Psoas muscle (tissue), 8 donors: ENCODE measurements around the gene ARF5. TPM values are rescaled to one million over a fixed set of nuclear protein-coding genes. Genes with fewer than 3 reads are reported as not detected.

ENCODE experiments used
- ATAC-seq, 4 donors: fragments of 200-7000 bp; cut with Tn5 transposase; one replicate each; pipeline ENCODE4 v1.9.1; 2020; ENCODE audit warnings: moderate library complexity in 3 of 4, mild to moderate bottlenecking in 2 of 4
- DNase-seq, 2 donors: peaks; one replicate each; pipeline ENCODE4 v3.0.0-alpha.2; 2020
- H3K27ac ChIP-seq: fragments of 200-600 bp; one replicate; pipeline ENCODE4 v1.8.0; 2022
- H3K27me3 ChIP-seq, 3 donors: fragments of 200-600 bp in 1 of 3; one replicate each; pipeline versions ENCODE4 v1.6.1 to v1.8.0; 2013 to 2022; ENCODE audit warnings: low read length in 2 of 3, mild to moderate bottlenecking in 2 of 3, moderate library complexity in 1 of 3; ENCODE audit not compliant: insufficient read depth in 3 of 3
- H3K36me3 ChIP-seq, 2 donors: fragments of 200-600 bp in 1 of 2; one replicate each; pipeline versions ENCODE4 v1.6.1 to v1.8.0; 2013 to 2022; ENCODE audit warnings: low read depth in 1 of 2, mild to moderate bottlenecking in 1 of 2, moderate library complexity in 1 of 2; ENCODE audit not compliant: insufficient read depth in 1 of 2
- H3K4me1 ChIP-seq: fragments of 200-600 bp; one replicate; pipeline ENCODE4 v1.8.0; 2022
- H3K4me3 ChIP-seq: fragments of 200-600 bp; one replicate; pipeline ENCODE4 v1.8.0; 2022; ENCODE audit warnings: mild to moderate bottlenecking
- H3K9me3 ChIP-seq: fragments of 200-600 bp; one replicate; pipeline ENCODE4 v1.8.0; 2022
- WGBS, 3 donors: extraction: QIAGEN DNeasy Blood & Tissue Kit; methylation state at CpG; one replicate each; pipeline versions ENCODE4 v1.1.6 to v1.1.7; 2013; 5-methylcytosine and 5-hydroxymethylcytosine counted together
- intact Hi-C, 2 donors: fragments of 100-400 bp; cut with DNase I; formaldehyde crosslinking; loops; one replicate each; pipeline versions ENCODE4 v1.11.0 to v1.14.2; 2022
- polyA plus RNA-seq, 3 donors: library from polyadenylated mRNA; stranded (reverse); fragments of 200-250 nt; gene quantifications; one replicate each; pipeline ENCODE4 v1.2.3, GENCODE V29; 2013
- total RNA-seq, 4 donors: library from RNA; stranded (reverse); fragmentation: NEBNext Ultra II Directional in 2 of 4; extraction: Animal tissue kit (Norgen Biotek cat#: 25700) in 2 of 4; gene quantifications; one replicate each; pipeline versions ENCODE4 v1.2.1 to v1.2.4, GENCODE V29; 2021 to 2023
- TF ChIP-seq, protein P1 (sequence below): fragments of 200-600 bp; IDR thresholded peaks from one replicate; pipeline ENCODE4 v1.8.0; 2022; ENCODE audit warnings: antibody characterized with exemption
- donor health status: healthy with polysubstance abuse.
- donor health status: DM: no; HTN: no; CAD: no; lungs with moderate emphysema.
- donor health status: Bipolar disorder and iron deficiency.
- donor health status: healthy.
- donor health status: DM: yes; HTN: yes; CAD: no.
- donor health status: DM: no; HTN: no; CAD: no.
- donor health status: DM: no; HTN: no; CAD: no.
- donor health status: DM: yes; HTN: yes; CAD: no.

Gene ARF5
- total and polyA plus RNA-seq, 7 donors: 78.7 to 118 (median 91.0) TPM

DNA sequence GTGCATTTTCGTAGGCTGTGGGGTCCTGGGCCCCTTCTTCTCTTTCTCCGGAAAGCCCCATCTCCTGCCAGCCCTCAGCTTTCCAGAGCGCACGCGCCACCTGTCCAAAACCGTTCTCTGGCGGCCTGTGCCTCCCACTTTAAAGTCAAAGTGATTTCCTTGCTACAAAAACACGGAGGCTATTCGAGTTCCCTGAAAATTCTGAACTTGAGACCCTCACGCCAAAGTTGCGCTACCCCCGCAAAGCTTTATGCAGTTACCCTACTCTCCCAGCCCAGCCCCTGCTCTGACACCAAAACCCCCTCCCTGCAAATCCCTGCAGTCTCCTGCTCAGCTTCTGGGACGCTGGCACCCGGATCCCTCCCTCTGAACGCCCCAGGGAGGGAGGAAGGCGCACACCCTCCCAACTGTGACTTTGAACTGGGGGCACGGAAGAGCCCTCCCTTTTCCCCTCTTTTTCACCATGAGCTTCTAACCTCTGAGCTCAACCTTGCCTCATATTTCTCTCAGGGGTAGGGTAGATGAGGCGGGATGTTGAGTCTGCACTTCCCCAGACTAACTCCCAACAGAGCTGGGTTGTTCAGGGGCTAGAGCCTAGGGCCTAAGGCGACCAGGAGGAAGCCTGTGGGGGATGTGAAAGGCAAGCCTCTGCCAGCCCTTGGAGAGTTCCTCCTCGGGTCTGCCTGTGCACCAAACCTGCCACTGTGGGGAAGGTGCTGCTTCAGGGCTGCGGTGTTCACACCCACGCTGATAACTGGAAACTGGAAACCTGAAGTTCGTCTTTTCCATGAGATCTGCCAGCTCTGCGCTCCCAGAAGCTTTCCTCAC lies 32.4 kb downstream of the ARF5 start:
- no peak for DNase-seq
- Histone ChIP-seq H3K27me3 (peaks cover 0 to 48% (median 13%) of the 10 kb centered on the region in 3 donors), H3K27ac (no peak overlapping the region), H3K4me3 (no peak overlapping the region), H3K36me3 (no peaks in the 10 kb centered on the region), H3K9me3 (no peaks in the 10 kb centered on the region), H3K4me1 (no peaks in the 10 kb centered on the region)
- intact Hi-C loops: no loop called here
- TF ChIP-seq, protein P1, sequence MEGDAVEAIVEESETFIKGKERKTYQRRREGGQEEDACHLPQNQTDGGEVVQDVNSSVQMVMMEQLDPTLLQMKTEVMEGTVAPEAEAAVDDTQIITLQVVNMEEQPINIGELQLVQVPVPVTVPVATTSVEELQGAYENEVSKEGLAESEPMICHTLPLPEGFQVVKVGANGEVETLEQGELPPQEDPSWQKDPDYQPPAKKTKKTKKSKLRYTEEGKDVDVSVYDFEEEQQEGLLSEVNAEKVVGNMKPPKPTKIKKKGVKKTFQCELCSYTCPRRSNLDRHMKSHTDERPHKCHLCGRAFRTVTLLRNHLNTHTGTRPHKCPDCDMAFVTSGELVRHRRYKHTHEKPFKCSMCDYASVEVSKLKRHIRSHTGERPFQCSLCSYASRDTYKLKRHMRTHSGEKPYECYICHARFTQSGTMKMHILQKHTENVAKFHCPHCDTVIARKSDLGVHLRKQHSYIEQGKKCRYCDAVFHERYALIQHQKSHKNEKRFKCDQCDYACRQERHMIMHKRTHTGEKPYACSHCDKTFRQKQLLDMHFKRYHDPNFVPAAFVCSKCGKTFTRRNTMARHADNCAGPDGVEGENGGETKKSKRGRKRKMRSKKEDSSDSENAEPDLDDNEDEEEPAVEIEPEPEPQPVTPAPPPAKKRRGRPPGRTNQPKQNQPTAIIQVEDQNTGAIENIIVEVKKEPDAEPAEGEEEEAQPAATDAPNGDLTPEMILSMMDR: no peak
- 2 to 3% (median 2%) methylated on average over 22 to 24 of the region's 24 CpGs for WGBS, 3 donors
- no peak for ATAC-seq

DNA sequence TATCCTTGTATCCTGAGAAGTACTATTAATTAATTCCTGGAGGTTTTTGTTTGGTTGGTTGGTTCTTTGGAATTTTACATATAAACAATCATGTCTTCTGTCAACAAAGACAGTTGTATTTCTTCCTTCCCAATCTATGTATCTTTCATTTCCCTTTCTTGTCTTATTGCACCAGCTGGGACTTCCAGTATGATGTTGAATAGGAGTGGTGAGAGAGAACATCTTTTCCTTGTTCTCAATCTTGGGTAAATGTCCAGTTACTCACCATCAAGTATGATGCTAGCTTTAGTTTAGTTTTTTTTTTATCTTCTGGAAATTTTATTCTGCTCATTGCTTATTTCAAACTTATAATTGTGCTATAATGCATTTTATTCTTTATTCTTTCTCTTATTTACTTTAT lies 37.1 kb downstream of the ARF5 start:
- TF ChIP-seq, protein P1: no peak
- no peak overlapping the region for H3K27ac ChIP-seq
- H3K4me1 ChIP-seq: no peaks in the 10 kb centered on the region
- intact Hi-C loops: no loop called here
- no peak overlapping the region for H3K4me3 ChIP-seq
- no peaks in the 10 kb centered on the region for H3K36me3 ChIP-seq
- H3K27me3 ChIP-seq: peaks cover 0 to 18% (median 4%) of the 10 kb centered on the region in 3 donors
- no peak for DNase-seq
- no peaks in the 10 kb centered on the region for H3K9me3 ChIP-seq
- no peak for ATAC-seq

DNA sequence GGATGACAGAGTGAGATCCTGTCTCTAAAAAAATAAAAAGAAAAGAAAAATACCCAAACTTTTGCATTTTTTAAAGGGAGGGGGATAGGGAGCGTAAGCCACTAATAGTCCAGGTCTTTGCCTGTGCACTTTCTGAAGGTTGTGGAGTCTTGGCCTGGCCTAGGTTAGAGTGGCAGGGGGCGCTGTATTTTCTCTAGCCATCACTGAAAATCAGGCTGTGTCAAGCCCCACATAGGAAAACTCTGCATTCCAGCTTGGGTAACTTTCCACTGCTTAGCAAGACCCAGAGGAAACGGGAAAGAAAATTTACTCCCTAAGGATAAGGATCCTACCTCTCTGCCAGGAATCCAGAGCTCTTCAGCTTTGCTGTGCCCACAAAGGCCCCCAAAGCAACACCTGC lies 40.2 kb downstream of the ARF5 start:
- peaks cover 0 to 20% (median 0%) of the 10 kb centered on the region in 3 donors for H3K27me3 ChIP-seq
- H3K4me1 ChIP-seq: no peaks in the 10 kb centered on the region
- intact Hi-C loops: no loop called here
- no peak overlapping the region for H3K27ac ChIP-seq
- H3K9me3 ChIP-seq: no peaks in the 10 kb centered on the region
- no peak for ATAC-seq
- no peaks in the 10 kb centered on the region for H3K36me3 ChIP-seq
- no peak for DNase-seq
- 64 to 65% (median 65%) methylated on average over 3 of the region's 3 CpGs for WGBS, 3 donors
- no peak overlapping the region for H3K4me3 ChIP-seq
- TF ChIP-seq, protein P1: no peak

DNA sequence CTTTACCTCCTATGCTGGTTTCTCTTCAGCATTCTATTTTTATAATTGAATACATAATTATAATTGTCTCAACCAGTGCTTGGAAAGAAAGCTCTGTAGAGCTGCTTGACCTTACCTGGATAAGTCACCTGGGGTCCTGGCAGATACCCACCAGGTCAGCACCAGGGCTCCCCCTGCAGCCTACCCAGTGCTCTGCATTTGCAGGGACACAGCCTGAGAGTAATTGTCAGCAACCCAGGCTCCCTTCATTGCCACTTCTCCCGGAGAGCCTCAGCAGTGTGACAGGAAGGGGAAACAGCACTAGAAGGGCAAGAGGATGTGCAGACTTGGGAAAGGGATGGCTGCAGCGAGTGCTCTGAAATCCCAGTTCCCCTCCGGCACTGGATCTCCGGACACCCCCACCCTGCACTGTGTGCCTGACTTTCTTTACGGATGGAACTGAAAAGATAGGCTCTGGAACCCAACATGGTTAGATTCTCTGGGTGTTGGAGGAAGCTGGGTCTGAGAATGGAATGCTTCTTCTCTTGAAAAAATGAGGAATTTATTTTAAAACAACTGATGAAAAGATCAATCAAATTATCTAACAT lies 41.1 kb downstream of the ARF5 start:
- DNase-seq (no peak), ATAC-seq (peak in 1 of 4 donors; percentile 41)

More for the DNA sequence above, 41.1 kb downstream of the ARF5 start:
- H3K27me3 ChIP-seq: peaks cover 0 to 13% (median 0%) of the 10 kb centered on the region in 3 donors
- WGBS, 3 donors: 16 to 18% (median 16%) methylated on average over 5 of the region's 5 CpGs
- no peaks in the 10 kb centered on the region for H3K4me1 ChIP-seq
- H3K27ac ChIP-seq: no peak overlapping the region
- no peaks in the 10 kb centered on the region for H3K9me3 ChIP-seq
- no peaks in the 10 kb centered on the region for H3K36me3 ChIP-seq
- intact Hi-C loops: no loop called here
- H3K4me3 ChIP-seq: no peak overlapping the region
- TF ChIP-seq, protein P1: peak; percentile 27
